Pulmonary artery endothelial cell (primary cell): ENCODE results near the gene TTLL8. TPM values are rescaled to one million over a fixed set of nuclear protein-coding genes. Genes with fewer than 3 reads are reported as not detected.
"Not testable (repeated sequence)": the region's sequence is repeated elsewhere in the genome, so short reads cannot be mapped to it uniquely, and the experiment has no call there.

Experiments used
- DNase-seq: peaks from one replicate; pipeline ENCODE4 v3.0.0-alpha.2; 2011; ENCODE audit warnings: low read depth, low spot score
- total RNA-seq: library from RNA; depleted of rRNA; stranded (reverse); fragments of >200 nt; gene quantifications from 2 replicates; pipeline ENCODE4 v1.2.3, GENCODE V29; 2014

TTLL8 gene
- total RNA-seq, 1 donor from 2014 or later, result not detected

DNA sequence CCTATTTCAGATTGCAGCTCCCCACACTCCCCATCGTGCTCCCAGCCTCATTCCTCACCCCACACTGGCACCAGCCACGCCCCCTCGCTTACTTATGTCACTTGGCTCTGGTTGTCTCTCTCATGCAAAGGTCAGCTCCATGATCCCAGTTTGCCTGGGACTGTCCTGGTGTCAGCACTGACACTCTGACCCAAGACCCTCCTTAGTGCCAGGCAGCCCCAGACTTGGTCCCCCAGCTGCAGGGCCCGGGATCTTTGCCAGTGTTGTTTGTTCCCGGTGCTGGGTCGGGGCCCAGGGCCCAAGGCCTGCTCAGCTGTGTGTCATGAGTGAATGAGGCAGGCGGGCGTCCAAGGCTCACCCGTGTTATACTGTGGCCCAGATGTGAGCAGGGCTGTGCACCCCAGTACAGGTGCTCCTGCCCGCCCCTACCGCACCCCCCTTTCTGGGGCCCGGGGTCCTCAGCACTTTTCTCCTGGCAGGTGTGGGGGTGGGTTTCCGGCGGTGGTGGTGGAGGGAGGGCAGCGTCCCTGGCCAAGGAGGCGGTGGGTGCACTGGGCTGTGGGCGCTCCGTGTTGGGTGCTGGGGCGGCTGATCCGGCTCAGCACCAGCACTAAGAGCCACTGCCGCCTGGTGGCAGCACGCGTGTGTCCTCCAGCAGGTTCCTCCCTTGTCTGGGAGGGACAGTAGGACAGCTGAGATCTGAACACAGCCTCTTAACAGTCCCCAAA is 65.0 kb downstream of the TTLL8 start:
- no peak for DNase-seq

DNA sequence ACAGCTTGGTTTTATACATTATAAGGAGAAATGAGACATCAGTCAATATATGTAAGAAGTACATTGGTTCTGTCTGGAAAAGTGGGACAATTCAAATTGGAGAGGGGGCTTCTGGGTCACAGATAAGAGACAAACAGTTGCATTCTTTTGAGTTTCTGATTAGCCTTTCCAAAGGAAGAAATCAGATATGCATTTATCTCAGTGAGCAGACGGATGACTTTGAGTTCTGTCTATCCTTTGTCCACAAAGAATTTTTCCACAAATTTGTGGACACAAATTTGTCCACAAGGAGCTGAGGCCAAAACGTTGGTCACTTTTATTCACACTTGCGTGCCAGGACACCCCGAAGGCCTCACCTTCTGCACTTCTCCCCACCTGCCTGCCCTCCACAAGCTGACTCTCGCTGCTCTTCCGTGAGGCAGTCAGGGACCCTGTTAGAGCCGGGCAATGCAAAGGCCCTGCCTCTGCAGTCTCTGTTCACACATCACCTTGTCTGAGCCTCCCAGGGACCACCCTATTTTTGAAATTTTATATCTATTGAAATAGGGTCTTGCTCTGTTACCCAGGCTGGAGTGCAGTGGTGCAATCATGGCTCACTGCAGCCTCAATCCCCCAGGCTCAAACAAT is 66.1 kb downstream of the TTLL8 start:
- DNase-seq, result no peak

DNA sequence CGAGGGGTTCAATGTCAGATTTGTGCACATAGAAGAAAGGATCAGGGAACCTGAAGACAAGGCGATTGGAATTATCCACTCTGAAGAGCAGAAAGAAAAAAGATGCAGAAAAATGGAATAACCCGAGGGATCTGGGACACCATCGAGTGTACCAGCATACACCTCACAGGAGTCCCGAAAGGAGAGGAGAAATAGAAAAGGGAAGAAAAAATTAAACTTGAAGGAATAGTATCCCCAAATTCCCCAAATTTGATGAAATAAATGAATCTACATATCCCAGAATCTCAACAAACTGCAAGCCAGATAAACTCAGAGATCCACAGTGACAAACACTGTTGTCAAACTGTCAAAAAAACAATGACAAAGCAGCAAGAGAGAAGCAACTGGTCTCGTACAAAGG is 66.9 kb downstream of the TTLL8 start:
- DNase-seq, result no peak

DNA sequence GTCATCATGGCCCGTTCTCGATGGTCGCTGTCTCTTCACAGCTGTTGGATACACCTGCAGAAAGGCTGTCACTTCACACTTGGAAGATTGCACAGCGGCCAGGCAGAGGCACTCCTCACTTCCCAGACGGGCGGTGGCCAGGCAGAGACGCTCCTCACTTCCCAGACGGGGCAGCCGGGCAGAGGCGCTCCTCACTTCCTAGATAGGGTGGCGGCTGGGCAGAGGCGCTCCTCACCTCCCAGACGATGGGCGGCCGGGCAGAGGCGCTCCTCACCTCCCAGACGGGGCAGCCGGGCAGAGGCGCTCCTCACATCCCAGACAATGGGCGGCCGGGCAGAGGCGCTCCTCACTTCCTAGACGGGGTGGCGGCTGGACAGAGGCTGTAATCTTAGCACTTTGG is 68.3 kb downstream of the TTLL8 start:
- not testable (repeated sequence) for DNase-seq

DNA sequence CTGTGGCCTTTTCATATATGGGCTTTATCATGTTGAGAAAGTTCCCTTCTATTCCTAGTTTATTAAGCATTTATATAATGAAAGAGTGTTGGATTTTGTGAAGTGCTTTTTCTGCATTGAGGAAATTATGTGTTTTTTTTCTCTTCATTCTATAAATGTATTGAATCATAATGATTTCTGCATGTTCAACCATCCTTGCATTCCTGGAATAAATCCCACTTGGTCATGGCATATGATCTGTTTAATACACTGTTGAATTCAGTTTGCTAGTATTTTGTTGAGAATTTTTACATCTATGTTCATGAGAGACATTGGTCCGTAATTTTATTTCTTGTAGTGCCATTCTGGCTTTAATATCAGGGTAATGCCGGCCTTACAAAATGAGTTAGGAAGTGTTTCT is 71.8 kb downstream of the TTLL8 start:
- no peak for DNase-seq

DNA sequence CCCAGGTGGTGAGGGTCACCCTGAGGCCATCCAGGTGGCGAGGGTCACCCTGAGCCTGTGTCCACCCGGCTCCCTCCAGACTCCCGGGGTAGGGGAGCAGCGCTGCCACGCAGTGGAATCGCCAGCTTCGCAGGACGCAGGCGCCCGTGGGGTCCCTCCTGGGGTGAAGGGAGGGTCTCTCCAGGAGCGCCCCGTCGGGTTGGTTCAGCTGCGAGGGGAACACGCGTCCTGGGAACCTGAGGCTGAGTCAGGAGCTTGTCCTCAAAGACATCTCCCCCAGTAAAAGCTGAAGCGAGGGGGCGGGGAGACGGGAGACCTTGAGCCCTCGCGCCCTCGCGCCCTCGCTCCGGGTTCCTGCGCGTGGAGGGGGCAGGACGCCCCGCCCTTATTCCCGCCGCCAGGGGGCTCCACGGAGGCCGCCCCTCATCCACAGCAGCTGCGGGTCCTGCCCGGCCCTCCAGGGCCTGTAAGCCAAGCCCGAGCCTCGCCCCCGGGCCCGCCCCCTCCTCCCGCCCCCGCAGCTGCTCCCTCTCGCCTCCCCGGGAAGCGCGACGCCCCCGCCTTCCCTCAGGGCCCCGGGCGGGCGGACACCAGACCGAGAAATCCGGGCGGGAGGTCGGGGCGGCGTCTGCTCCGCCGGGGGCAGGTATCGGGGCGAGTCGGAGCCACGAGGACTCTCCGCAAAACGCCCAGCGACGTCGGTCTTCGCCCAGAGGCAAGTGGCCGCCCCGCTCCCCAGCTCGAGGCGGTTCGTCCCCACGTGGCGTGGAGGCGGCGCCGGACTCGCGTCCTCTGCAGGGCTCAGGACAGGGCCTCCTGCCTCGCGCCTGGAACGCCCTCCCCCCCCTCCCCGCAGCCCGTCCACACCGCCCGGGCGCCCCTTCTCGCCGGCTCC is 74.7 kb downstream of the TTLL8 start:
- no peak for DNase-seq

DNA sequence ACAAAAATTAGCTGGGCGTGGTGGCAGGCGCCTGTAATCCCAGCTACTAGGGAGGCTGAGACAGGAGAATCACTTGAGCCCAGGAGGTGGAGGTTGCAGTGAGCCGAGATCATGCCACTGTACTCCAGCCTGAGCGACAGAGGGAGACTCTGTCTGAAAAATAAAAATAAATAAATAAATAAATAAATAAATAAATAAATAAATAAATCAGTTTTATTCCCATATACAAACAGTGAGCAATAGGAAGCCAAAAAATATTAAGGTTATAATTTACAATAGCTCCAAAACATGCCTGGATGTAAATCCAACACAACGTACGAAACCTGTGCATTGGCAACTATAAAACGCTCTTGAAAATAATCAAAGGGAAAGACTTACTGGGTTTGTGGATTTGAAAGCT is 76.3 kb downstream of the TTLL8 start:
- DNase-seq, result not testable (repeated sequence)

DNA sequence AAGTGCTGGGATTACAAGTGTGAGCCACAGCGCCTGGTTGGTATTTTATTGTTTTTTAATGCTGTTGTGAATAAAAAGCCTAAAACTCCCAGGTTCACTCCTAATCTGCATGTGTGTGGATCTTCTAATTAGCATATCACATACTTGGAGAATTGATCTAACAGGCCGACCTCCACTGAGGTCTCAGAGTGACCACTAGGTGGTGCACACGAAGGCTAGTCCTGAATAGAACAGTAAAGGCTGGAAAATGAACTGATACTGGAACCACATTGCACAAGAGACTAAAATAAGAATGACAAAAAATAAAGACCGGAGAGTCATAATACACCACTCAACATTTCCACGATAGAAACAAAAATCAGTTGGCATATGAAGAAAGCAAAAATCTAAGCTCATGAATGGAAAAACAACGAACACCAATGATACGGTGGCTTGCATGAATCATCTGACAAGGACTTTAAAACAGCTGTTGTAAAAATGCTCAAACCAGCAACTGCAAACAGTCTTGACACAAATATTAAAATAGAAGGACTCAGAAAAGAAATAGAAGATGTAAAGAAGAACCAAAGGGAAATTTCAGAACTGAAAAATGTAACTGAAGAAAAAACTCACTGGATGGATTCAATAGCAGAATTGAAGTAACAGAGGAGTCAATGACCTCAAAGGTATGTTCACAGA is 78.4 kb downstream of the TTLL8 start:
- no peak for DNase-seq

DNA sequence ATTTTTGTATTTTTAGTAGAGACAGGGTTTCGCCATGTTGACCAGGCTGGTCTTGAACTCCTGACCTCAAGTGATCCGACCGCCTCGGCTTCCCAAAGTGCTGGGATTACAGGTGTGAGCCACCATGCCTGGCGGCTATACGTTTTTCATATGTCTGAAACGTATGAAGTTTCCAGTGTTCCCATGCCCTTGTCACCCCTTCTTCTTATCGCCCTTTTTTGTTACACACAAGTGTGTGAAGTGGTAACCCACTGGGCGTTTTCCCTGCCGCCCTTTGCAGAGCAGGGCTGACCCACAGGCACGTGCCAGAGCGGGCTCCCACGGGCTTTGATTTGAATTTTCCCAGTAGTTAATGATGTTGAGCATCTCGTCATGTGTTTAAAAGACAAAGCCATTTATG is 80.5 kb downstream of the TTLL8 start:
- DNase-seq, result no peak

DNA sequence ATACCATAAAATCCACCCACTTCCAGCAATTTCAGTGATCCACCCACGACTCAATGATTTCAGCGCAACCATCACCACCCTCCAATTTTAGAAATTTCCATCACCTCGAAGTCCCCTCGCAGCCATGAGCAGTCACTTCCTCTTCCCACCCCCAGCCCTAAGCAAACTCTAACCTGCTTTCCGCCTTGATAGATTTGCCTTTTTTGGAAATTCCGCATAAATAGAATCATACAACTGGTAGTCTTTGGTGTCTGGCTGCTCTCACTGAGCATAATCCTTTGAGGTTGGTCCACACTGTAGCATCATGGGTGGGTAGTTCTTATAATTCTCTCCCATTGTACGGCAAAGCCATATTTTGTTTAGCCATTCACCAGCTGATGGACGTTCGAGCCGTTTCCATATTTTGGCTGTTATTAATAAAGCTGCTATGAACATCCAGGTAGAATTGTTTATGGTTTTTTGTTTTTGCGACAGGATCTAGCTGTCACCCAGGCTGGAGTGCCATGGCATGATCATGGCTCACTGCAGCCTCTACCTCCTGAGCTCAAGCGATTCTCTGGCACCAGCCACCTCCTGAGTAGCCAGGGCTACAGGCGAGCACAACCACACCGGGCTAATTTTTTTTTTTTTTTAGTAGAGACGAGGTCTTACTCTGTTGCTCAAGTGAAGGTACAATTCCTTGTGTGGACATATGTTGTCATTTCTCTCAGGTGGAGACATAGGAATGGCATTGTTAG is 81.5 kb downstream of the TTLL8 start:
- DNase-seq, result no peak

DNA sequence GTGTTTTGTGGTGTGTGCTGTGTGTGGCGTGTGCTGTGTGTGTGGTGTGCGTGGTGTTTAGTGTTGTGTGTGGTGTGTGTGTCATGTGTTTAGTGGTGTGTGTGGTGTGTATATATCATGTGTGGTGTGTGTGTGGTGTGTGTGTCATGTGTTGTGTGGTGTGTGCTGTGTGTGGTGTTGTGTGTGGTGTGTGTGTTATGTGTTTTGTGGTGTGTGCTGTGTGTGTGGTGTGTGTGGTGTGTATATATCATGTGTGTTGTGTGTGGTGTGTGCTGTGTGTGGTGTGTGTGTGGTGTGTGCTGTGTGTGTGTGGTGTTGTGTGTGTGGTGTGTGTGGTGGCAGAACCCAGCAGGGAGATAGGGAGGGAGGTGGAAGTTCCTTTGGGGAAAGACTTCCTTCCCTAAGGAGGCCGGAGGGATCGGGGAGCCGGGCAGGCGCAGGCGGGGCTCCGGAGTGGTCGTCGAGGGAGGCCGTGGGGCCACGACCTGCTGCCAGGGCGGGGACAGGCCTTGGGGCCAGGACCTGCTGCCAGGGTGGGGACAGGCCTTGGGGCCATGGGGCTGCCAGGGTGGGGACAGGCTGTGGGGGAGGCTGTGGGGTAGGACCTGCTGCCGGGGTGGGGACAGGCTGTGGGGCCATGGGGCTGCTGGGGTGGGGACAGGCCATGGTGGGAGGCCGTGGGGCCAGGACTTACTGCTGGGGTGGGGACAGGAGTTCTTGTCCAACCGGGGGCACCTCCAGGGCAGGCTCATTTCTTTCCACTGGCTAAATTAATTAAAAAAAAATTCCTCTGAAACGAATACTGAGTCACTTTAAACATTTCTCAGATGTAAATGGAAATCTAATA is 82.3 kb downstream of the TTLL8 start:
- no peak for DNase-seq

DNA sequence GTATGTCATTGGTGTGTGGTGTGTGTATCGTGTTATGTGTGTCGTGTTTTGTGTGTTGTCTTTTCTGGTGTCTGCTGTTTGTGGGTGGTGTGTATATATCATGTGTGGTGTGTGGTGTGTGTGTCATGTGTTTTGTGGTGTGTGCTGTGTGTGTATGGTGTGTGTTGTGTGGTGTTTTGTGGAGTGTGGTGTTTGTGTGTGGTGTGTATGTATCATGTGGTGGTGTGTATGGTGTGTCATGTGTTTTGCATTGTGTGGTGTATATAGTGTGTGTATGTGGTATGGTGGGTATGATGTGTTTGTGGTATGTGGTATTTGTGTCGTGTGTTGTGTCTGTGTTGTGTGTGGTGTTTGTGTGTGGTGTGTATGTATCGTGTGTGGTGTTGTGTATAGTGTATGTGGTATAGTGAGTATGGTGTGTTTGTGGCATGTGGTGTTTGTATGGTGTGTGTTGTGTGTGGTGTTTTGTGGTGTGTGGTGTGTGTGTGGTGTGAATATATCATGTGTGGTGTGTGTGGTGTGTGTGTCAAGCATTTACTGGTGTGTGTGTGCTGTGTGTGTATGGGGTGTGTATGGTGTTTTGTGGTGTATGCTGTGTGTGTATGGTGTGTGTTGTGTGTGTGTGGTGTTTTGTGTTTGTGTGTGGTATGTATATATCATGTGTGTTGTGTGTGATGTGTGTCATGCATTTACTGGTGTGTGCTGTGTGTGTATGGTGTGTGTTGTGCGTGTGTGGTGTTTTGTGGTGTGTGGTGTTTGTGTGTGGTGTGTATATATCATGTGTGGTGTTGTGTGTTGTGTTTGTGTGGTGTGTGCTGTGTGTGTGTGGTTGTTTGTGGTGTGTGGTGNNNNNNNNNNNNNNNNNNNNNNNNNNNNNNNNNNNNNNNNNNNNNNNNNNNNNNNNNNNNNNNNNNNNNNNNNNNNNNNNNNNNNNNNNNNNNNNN is 84.8 kb downstream of the TTLL8 start:
- DNase-seq, result no peak

DNA sequence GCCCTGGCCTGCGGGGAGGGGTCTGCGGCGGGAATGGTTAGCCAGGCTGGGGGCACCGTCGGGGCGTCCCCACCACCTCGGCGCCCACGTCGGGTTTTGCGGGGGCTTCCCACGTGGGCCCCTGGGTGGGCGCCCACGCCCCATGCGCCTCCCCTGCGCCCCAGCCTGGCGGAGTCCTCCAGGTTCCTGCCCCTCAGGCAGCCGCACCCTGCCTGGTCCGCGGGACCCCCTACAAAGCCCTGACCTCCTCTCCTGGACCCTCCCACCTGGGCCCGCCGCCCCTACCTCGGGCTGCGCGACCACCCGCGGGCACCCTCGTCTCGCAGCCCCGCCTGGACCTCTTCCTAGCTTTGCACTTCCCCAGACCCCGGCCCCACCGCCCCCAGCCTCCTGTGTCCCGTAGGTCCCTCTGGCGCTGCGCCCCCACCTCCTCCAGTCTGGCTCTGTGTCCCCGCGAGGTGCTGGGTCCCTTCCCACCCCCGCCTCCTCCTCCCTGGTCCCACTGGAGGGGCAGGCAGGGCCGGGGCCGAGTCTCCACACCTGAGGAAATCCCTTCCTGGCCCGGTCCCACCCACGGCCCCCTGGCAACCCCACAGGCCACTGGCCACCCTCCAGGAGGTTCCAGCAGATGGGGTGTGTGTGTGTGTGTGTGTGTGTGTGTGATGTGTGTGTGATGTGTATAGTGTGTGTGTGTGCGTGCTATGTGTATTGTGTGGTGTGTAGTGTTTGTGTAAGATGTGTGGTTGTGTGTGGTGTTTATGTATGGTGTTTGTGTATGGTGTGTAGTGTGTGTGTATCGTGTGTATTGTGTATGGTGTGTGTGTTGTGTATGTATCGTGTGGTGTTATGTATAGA is 85.7 kb downstream of the TTLL8 start:
- no peak for DNase-seq

DNA sequence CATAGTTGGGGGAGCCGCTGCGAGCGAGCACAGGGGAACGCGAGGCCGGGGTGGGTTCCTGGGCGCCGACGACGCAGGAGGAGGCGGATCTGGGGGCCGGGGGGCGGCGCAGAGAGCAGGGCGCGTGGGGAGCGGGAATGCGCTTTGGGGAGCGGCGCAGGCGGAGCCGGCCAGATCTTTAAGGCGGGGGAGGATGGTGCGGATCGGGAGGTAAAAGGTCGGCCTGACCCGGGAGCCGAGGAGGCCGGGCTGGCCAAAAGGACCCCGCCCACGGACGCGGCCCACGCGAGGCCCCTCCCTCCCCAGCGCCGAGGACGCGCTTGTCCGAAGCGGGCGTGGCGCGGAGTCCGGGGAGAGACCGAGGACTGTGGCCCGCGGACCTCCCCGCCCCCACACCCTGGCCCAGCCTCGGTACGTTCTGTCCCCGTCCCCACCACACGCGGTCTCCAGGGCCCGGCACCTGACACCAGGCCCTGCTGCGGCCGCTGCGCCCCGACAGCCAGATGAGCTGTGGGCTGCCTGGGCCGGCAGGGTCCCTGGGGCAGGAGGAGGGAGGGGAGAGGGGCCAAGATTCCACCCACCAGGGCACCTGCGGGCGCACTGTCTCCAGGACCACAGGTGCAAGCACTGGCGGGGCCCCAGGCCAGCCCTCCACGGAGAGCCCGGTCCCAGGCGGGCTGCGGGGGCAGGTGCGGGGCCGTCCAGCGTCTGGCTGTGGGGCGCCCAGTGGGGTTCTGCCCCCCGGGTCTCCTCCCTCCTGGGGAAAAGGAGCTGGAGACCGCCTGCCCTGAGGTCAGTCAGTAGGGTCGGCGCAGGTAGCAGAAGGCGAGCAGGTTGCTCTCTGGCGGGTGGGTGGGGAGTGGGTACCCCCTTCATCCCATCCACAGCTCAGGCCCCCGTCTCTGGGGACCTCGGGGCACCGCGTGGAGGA is 86.6 kb downstream of the TTLL8 start:
- no peak for DNase-seq

DNA sequence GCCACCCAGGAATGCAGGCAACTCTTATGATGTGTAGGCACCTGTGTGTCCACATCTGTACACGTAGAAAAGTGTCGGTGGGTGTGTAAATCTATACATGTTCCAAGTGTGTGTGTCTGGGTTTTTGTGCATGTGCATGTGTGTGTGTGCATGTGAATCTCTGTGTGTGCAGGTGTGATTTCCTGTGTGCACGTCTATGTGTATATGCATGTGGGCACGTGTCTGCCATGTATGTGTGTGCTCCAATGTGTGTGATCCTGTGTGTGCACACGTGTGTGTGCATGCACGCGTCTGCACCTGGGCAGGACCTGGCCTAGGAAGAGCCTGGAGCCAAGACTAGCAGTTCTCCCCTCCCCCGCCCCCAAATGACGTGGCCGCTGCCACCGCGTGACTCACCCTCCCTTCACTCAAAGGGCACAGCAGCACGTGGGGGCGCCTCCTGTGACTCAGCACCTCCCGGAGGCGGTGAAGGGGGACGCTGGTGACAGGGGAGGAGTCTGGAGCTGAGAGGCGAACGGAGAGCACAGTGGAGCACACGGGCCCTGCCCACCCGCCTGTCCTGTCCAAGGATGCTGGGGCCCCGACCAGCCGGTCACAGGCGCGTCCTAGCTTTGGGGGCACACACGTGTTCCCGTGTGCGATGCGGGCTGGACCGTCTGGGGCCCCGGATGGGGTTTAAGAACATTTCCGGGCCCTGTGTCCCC is 87.4 kb downstream of the TTLL8 start:
- peak; percentile 80 for DNase-seq
